Measurements from ENCODE around the gene NLRP11.
"Not testable (repeated sequence)": the region's sequence is repeated elsewhere in the genome, so short reads cannot be mapped to it uniquely, and the experiment has no call there.

Gene NLRP11

DNA sequence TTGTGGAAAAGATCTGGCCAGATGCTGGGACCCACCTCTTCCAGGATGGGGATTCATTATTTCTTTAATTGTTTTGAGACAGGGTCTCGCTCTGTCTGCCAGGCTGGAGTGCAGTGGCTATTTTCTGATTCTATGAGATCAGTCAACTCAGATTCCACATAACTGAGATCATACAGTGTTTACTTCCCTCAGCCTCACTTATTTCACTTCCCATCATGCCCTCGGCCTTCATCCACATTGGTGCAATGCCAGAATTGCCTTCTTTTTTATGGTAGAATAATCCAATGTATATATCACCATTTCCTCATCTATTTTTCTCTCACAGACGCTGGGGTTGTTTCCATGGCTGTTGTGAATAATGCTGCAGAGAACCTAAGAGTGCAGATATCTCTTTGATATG lies 62.2 kb downstream of the NLRP11 start:
- not testable (repeated sequence) for DNase-seq

DNA sequence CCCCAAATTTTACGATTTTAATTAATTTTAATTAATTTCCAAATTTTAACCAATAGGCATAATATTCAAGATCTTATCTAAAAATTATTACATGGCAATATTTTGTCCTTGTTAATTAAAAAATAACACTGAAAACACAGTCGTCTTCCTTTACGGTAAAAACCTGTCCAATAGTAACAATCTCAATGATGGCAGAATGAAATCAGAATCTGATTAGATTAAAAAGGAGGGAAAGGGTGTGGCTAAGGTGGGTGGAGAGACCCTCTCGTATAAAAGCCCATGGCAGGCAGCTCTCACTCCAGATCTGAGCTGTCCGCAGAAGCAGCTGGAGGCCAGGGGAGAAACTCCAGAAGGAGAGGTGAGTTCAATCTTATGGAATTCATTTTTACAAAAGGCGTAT lies 63.0 kb downstream of the NLRP11 start, which contains the start of gene RFPL4AL1:
Gene RFPL4AL1, plus strand, starts transcription at position 301 of the 400 bp plus-strand sequence. CDS start 2,687 bp downstream, outside the sequence.
- DNase-seq: not testable (repeated sequence)

DNA sequence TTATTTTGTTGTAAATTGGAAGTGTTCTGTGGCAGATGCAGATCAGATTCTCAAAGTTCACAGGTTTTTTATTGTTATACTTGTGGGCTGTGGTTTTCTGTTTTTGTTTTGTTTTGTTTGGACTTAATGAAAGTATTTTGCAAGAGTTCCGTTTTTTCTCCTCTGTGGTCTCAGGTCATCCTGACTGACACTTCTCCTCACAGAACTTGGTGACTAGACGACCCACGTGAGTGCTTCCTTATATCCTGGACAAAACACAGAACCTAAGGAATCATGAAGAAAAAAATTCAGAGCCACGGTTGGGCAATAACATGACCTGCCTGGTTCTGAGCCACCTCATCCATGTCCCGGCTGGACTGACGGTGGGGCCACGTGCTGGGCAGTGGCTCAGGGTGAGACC lies 65.3 kb downstream of the NLRP11 start:
- no peak for DNase-seq

DNA sequence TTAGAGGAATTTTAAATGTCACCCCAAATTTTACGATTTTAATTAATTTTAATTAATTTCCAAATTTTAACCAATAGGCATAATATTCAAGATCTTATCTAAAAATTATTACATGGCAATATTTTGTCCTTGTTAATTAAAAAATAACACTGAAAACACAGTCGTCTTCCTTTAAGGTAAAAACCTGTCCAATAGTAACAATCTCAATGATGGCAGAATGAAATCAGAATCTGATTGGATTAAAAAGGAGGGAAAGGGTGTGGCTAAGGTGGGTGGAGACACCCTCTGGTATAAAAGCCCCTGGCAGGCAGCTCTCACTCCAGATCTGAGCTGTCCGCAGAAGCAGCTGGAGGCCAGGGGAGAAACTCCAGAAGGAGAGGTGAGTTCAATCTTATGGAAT lies 73.0 kb downstream of the NLRP11 start, which contains the start of gene RFPL4A:
Gene RFPL4A, plus strand, starts transcription at position 301 of the 400 bp plus-strand sequence. CDS start 2,704 bp downstream, outside the sequence.
- not testable (repeated sequence) for DNase-seq

DNA sequence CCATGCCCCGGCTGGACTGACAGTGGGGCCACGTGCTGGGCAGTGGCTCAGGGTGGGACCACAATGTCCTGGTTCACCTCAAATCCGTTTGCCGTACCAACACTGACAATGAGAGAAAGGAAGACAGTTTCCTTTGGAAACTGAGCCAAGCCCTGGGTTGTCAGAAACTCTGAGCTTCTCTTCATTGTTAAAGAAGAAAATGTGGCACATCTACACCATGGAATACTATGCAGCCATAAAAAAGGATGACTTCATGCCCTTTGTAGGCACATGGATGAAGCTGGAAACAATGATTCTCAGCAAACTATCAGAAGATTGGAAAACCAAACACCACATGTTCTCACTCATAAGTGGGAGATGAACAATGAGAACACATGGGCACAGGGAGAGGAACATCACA lies 75.0 kb downstream of the NLRP11 start:
- DNase-seq: not testable (repeated sequence)

DNA sequence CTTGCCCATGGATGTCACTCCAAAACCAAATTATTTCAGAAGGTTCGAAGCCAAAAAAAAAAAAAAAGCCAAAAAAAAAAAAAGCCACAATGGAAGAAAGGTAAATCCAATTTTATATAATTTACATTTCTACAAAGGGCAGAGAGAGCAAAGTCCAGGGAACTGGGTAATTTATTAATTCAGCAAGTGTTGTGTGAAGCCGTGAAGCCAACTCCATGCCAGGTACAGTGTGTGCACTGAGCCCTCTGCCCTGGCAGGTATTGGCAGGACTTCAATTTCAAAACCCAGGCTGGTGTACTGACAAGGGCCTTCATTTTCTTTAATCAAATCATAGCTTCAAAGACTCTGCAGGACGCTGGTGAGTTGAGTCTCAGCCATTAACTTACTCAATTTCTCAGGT lies 78.4 kb downstream of the NLRP11 start:
- DNase-seq: no peak

DNA sequence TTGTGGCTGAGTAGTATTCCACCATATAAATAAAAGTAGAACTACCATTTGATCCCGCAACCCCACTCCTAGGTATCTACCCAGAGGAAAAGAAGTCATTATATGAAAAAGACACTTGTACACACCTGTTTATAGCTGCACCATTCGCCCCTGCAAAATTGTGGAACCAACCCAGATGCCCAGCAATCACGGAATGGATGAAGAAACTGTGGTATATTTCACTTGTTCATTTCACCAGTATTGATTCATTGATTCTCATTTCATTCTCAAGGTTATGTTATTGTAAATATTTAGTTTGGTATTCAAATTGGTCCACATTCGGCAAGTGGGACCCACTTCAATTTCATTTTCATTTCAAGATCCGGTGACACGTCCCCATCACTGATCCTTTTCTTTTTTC lies 81.1 kb downstream of the NLRP11 start:
- DNase-seq: no peak

DNA sequence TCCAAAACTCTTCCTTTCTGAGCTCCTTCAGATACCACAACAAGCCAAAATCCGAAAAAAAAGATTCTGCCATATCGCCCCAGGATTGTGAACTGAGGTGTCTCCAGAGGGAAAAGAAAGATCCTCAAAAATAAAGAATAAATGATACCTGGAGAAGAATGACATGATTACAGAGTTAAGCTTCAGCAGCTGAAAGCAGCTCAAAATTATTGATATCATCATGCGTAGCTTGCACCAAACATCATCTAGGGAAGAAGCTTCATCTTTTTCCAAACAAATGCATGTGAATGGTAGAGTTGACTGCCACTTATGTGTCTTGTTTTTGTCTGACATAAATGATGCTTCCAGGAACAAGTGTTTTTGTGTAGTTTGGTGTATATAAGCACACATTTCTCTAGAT lies 93.5 kb downstream of the NLRP11 start, which contains the start of gene NLRP9:
Gene NLRP9, minus strand, starts transcription at position 101 of the 400 bp plus-strand sequence. Its CDS starts 28 bp downstream, at position 73.
- DNase-seq: no peak
